Activated naive CD4-positive, alpha-beta T cell treated with anti-CD3 and anti-CD28 coated beads, Interleukin-2, amount 50 U/mL, for 24 hours (primary cell): ENCODE results near the gene GRB2.

Experiments
- H3K27ac Mint-ChIP-seq: one replicate; pipeline ENCODE4 v1.8.0; 2021; ENCODE audit warnings: mild to moderate bottlenecking, mixed read lengths
- H3K27me3 Mint-ChIP-seq: one replicate; pipeline ENCODE4 v1.8.0; 2021; ENCODE audit warnings: mixed read lengths
- H3K36me3 Mint-ChIP-seq: one replicate; pipeline ENCODE4 v1.8.0; 2021; ENCODE audit warnings: mixed read lengths
- H3K4me1 Mint-ChIP-seq: one replicate; pipeline ENCODE4 v1.8.0; 2021; ENCODE audit warnings: mixed read lengths
- H3K4me3 Mint-ChIP-seq: one replicate; pipeline ENCODE4 v1.8.0; 2021; ENCODE audit warnings: mild to moderate bottlenecking, mixed read lengths
- H3K9me3 Mint-ChIP-seq: one replicate; pipeline ENCODE4 v1.8.0; 2021; ENCODE audit warnings: mixed read lengths

The GRB2 gene

DNA sequence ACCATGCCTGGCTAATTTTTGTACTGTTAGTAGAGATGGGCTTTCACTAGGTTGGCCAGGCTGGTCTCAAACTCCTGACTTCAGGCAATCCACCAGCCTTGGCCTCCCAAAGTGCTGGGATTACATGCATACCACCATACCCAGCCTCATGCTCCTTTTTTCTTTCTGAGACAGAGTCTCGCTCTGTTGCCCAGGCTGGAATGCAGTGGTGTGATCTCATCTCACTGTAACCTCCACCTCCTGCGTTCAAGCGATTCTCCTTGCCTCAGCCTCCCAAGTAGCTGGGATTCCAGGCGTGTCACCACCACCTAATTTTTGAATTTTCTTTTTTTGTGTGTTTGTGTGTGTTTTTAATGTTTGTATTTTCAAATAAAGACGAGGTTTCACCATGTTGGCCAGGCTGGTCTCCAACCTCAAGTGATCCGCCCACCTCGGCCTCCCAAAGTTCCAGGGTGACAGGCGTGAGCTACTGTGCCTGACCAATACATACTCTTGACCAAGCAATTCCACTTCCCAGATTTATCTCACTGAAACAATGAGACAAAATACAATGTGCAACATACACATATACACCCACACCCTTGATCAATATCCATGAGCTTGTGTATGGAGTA, 5.0 kb downstream of the GRB2 start:
- H3K27ac Mint-ChIP-seq = peak overlapping the region; percentile 81
- no peaks in the 10 kb centered on the region for H3K9me3 Mint-ChIP-seq
- H3K4me3 Mint-ChIP-seq = no peak overlapping the region
- peaks cover 60% of the 10 kb centered on the region for H3K4me1 Mint-ChIP-seq
- peaks cover 3% of the 10 kb centered on the region for H3K36me3 Mint-ChIP-seq
- H3K27me3 Mint-ChIP-seq = no peaks in the 10 kb centered on the region

DNA sequence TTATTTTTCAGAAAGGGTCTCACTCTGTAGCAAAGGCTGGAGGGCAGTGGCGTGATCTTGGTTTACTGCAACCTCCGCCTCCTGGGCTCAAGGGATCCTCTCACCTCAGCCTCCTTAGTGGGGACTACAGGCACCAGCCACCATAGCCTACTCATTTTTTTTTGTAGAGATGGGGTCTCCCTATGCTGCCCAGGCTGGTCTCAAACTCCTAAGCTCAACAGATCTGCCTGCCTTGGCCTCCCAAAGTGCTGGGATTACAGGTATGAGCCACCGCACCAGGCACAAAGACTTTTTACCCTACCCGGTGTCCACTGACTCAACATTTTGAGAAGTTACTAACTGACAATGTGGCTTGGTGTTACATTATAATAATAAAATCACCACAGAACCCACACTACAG, 7.2 kb downstream of the GRB2 start:
- Mint-ChIP-seq H3K36me3 (peaks cover 2% of the 10 kb centered on the region), H3K27me3 (no peaks in the 10 kb centered on the region), H3K4me3 (no peak overlapping the region), H3K9me3 (no peaks in the 10 kb centered on the region), H3K4me1 (peaks cover 75% of the 10 kb centered on the region), H3K27ac (peak overlapping the region; percentile 68)

- no peaks in the 10 kb centered on the region for H3K27me3 Mint-ChIP-seq
- peak overlapping the region; percentile 23 for H3K4me3 Mint-ChIP-seq
- no peaks in the 10 kb centered on the region for H3K9me3 Mint-ChIP-seq
- peaks cover 77% of the 10 kb centered on the region for H3K4me1 Mint-ChIP-seq
- peaks cover 4% of the 10 kb centered on the region for H3K36me3 Mint-ChIP-seq
- peak overlapping the region; percentile 81 for H3K27ac Mint-ChIP-seq
These were observed 8.3 kb downstream of the GRB2 start for GRCh38 chr17:75397217-75397616.

DNA sequence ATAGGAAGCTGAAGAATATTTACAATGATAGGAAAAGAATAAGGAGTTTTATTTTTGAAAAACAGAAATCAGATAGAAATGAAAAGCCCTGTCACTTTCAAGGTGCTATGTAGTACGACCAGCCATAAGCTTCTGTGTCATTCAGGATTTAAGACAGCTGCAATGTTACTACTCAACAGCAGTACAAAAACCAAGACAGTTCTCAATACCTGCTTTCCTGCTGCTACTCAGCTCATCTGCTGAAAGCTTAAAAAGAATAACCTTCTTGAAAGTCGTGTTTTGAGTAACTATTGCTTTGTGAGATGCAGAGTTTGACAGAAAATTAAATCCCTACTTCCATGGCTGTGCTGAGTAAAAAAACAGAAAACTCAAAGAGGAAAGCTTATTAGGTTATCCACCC, 8.7 kb downstream of the GRB2 start:
- peaks cover 6% of the 10 kb centered on the region for H3K36me3 Mint-ChIP-seq
- H3K27ac Mint-ChIP-seq = peak overlapping the region; percentile 81
- H3K4me1 Mint-ChIP-seq = peaks cover 77% of the 10 kb centered on the region
- no peaks in the 10 kb centered on the region for H3K9me3 Mint-ChIP-seq
- H3K4me3 Mint-ChIP-seq = peak overlapping the region; percentile 23
- H3K27me3 Mint-ChIP-seq = no peaks in the 10 kb centered on the region

DNA sequence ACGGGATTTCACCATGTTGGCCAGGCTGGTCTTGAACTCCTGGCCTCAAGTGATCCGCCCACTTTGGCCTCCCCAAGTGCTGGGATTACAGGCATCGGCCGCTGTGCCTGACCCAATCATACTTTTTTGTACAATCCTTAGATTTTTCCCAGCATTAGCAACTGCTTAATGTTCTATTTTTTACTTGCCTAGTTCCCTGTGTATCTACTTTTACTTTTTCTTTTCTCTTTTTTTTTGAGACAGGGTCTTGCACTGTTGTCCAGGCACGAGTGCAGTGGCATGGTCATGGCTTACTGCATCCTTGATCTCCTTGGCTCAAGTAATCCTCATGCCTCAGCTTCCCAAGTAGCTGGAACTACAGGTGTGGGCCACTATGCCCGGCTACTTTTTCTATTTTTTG, 9.5 kb downstream of the GRB2 start:
- peaks cover 74% of the 10 kb centered on the region for H3K4me1 Mint-ChIP-seq
- no peaks in the 10 kb centered on the region for H3K9me3 Mint-ChIP-seq
- no peaks in the 10 kb centered on the region for H3K27me3 Mint-ChIP-seq
- H3K27ac Mint-ChIP-seq = peak overlapping the region; percentile 92
- peaks cover 8% of the 10 kb centered on the region for H3K36me3 Mint-ChIP-seq
- peak overlapping the region; percentile 33 for H3K4me3 Mint-ChIP-seq

- Mint-ChIP-seq H3K36me3 (peaks cover 12% of the 10 kb centered on the region), H3K9me3 (no peaks in the 10 kb centered on the region)
These were observed 11.1 kb downstream of the GRB2 start for GRCh38 chr17:75394332-75394918.

DNA sequence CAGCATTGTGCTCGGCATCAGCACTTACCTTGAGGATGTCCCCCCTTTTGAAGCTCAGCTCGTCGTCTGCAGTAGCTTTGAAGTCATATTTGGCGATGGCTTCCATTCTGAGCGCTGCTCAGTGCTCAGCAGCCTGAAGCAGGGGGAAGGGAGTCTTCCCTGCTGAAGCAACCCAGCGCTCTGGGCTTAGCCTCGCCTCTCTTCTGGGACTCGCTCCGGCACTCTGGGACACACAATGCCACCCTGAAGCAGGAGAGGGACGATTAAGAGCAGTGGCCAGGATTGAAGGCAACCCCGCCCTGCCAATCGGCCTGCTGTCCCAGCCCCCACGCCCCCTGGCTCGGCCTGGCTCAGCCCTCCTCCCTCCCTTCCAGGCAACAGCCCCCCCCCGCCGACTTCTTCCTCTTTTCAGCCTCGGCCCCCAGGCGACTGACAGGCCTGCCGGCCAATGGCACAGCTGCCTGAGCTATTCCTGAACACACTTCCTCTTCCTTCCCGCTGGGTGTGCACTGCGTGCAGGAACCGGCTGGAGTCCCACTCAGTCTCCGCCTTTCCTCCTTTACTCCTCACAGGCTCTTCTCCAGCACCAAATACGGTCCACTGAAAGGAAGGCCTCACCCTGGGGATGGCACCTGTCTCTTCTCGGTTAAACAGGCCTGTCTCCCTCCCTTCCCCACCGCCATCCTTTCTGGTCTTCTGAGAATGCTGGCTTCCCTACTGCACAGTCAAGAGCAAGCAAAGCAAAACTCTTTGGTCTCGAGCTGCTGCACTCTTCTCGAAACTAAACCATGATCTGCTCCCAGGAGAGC, 11.8 kb downstream of the GRB2 start:
- peaks cover 17% of the 10 kb centered on the region for H3K36me3 Mint-ChIP-seq
- no peaks in the 10 kb centered on the region for H3K27me3 Mint-ChIP-seq
- H3K4me1 Mint-ChIP-seq = peaks cover 86% of the 10 kb centered on the region
- no peaks in the 10 kb centered on the region for H3K9me3 Mint-ChIP-seq
- peak overlapping the region; percentile 94 for H3K27ac Mint-ChIP-seq
- peak overlapping the region; percentile 97 for H3K4me3 Mint-ChIP-seq

More at GRCh38 chr17:75394332-75394918, 11.1 kb downstream of the GRB2 start:
- H3K4me1 Mint-ChIP-seq = peaks cover 79% of the 10 kb centered on the region
- peak overlapping the region; percentile 97 for H3K4me3 Mint-ChIP-seq
- peak overlapping the region; percentile 94 for H3K27ac Mint-ChIP-seq
- no peaks in the 10 kb centered on the region for H3K27me3 Mint-ChIP-seq

- Mint-ChIP-seq H3K4me1 (peaks cover 89% of the 10 kb centered on the region), H3K36me3 (peaks cover 17% of the 10 kb centered on the region), H3K4me3 (peak overlapping the region; percentile 97), H3K27me3 (no peaks in the 10 kb centered on the region), H3K27ac (peak overlapping the region; percentile 23), H3K9me3 (no peaks in the 10 kb centered on the region)
These were observed 12.9 kb downstream of the GRB2 start for GRCh38 chr17:75392559-75392958.

DNA sequence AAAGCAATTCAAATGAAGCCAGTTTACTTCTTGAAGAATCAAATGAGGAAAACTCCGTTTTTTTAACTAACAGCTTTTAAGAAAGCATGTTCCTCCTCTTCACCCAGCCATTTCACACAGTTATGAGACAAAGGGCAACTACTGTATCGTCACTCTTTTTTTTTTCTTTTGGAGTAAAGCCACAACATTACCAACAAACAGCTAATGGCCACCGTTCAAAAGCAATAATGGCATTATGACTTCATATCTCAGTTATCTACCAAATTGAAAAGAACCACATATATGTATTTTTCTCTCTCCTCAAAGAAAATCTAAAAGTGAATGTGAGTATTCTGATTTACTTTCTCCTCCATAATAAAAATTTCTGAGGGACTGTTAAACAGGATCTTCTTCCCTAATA, 14.5 kb downstream of the GRB2 start:
- H3K4me1 Mint-ChIP-seq = peaks cover 80% of the 10 kb centered on the region
- H3K36me3 Mint-ChIP-seq = peaks cover 21% of the 10 kb centered on the region
- H3K9me3 Mint-ChIP-seq = no peaks in the 10 kb centered on the region
- peak overlapping the region; percentile 0 for H3K4me3 Mint-ChIP-seq
- H3K27me3 Mint-ChIP-seq = no peaks in the 10 kb centered on the region
- peak overlapping the region; percentile 88 for H3K27ac Mint-ChIP-seq

DNA sequence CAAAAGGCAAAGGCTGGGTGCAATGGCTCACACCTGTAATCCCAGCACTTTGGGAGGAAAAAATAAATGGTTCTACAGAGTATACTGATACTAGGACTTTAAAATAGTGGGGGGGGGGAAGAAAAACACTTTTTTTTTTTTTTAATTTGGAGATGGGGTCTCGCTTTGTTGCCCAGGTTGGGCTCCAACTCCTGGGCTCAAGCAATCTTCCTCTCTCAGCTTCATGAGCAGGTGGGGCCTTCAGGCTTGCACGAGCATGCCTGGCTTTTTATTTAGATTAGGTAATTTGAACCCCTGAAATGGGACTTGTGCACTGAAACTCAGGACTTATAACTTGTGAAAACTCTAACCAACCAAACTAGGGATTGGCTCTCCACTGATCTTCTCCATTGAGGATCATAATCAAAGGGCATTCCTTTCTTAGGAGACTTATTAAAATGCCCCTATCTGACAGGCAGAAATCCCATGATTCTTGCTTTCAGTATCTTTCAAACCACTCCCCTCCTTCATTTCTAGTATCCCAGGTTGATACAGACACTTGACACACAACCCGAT, 16.9 kb downstream of the GRB2 start:
- H3K4me3 Mint-ChIP-seq = no peak overlapping the region
- no peaks in the 10 kb centered on the region for H3K27me3 Mint-ChIP-seq
- no peaks in the 10 kb centered on the region for H3K9me3 Mint-ChIP-seq
- H3K36me3 Mint-ChIP-seq = peaks cover 21% of the 10 kb centered on the region
- H3K4me1 Mint-ChIP-seq = peaks cover 72% of the 10 kb centered on the region
- peak overlapping the region; percentile 60 for H3K27ac Mint-ChIP-seq

DNA sequence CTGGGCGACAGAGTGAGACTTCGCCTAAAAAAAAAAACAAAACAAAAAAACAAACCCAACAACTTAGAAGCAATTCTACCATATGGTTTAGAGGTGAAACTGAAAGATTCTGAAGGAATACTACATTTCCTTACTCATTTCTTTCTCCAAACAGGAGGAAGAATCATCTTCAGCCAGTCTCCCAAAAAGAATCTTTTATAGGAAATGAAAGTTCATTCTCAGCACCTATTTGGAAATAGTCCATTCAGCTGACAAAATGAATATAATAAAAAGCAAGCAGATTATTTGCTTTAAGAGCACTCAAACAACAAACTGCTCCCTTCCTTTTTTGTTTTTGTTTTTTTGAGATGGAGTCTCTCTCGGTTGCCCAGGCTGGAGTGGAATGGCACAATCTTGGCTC, 17.7 kb downstream of the GRB2 start:
- Mint-ChIP-seq H3K36me3 (peaks cover 19% of the 10 kb centered on the region), H3K27ac (no peak overlapping the region), H3K4me1 (peaks cover 70% of the 10 kb centered on the region), H3K9me3 (no peaks in the 10 kb centered on the region), H3K4me3 (no peak overlapping the region), H3K27me3 (no peaks in the 10 kb centered on the region)

DNA sequence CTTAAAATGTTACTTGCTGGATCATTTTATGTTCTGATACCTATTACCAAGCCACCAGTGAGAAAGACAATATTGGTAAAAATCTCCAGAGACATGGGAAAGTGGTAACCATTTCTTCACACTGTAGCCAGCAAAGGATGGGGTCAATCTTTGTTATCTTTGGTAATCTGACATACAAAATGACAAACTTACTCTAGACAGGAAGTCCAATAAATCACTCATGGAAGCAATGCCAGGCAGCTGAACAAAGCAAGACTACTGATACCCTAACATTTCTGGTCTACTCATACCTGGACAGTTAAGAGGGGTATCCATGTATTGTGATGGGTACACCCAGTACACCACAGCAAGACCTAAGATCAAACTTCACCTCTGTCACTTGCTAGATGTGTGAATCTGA, 19.0 kb downstream of the GRB2 start:
- peak overlapping the region; percentile 27 for H3K27ac Mint-ChIP-seq
- peaks cover 65% of the 10 kb centered on the region for H3K4me1 Mint-ChIP-seq
- no peak overlapping the region for H3K4me3 Mint-ChIP-seq
- H3K9me3 Mint-ChIP-seq = no peaks in the 10 kb centered on the region
- peaks cover 15% of the 10 kb centered on the region for H3K36me3 Mint-ChIP-seq
- H3K27me3 Mint-ChIP-seq = no peaks in the 10 kb centered on the region

GRCh38 chr17:75384751-75385150, 20.7 kb downstream of the GRB2 start:
- H3K27ac Mint-ChIP-seq = no peak overlapping the region
- H3K4me1 Mint-ChIP-seq = peaks cover 64% of the 10 kb centered on the region
- H3K9me3 Mint-ChIP-seq = no peaks in the 10 kb centered on the region
- no peaks in the 10 kb centered on the region for H3K27me3 Mint-ChIP-seq
- peaks cover 9% of the 10 kb centered on the region for H3K36me3 Mint-ChIP-seq
- H3K4me3 Mint-ChIP-seq = no peak overlapping the region

GRCh38 chr17:75383842-75384195, 21.7 kb downstream of the GRB2 start:
- no peak overlapping the region for H3K4me3 Mint-ChIP-seq
- H3K27me3 Mint-ChIP-seq = no peaks in the 10 kb centered on the region
- H3K27ac Mint-ChIP-seq = peak overlapping the region; percentile 23
- peaks cover 4% of the 10 kb centered on the region for H3K36me3 Mint-ChIP-seq
- peaks cover 63% of the 10 kb centered on the region for H3K4me1 Mint-ChIP-seq
- H3K9me3 Mint-ChIP-seq = no peaks in the 10 kb centered on the region

- Mint-ChIP-seq H3K27me3 (no peaks in the 10 kb centered on the region), H3K9me3 (no peaks in the 10 kb centered on the region), H3K36me3 (peaks cover 3% of the 10 kb centered on the region), H3K4me1 (peaks cover 63% of the 10 kb centered on the region), H3K27ac (peak overlapping the region; percentile 84), H3K4me3 (peak overlapping the region; percentile 39)
These were observed 24.7 kb downstream of the GRB2 start for GRCh38 chr17:75380750-75381149.

DNA sequence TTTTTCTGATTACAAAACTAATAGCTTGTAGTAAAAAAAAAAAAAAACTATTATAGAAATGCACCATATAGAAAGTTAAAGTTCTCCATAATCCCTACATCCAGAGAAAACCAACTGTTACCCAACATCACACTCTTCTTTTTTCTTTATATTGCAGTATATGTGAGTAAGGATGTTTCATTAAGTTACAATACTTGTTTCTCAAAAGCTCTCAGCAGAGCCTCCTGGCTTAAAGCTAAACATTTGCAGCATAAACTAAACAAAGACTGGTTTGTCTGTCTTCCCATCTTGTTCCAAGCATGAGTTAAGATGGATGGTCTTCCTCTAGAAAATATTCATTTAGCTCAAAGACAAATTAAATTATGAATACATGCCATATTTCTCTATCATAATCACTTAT, 25.2 kb downstream of the GRB2 start:
- Mint-ChIP-seq H3K9me3 (no peaks in the 10 kb centered on the region), H3K4me1 (peaks cover 61% of the 10 kb centered on the region), H3K4me3 (peak overlapping the region; percentile 39), H3K27me3 (no peaks in the 10 kb centered on the region), H3K27ac (peak overlapping the region; percentile 84), H3K36me3 (peaks cover 3% of the 10 kb centered on the region)
